Lower leg skin (tissue), 4 donors: ENCODE data around the gene NF2. TPM values are rescaled to one million over a fixed set of nuclear protein-coding genes. Genes with fewer than 3 reads are reported as not detected.

Experiments
- DNase-seq, 2 donors: peaks; one replicate each; pipeline ENCODE4 v3.0.0-alpha.2; 2019; ENCODE audit warnings: low spot score in 2 of 2
- H3K4me3 ChIP-seq: fragments of 200-600 bp; sonication (generic); 2 replicates; pipeline ENCODE4 v1.5.1; 2017; ENCODE audit warnings: mild to moderate bottlenecking, low read depth; ENCODE audit not compliant: poor library complexity, severe bottlenecking
- CTCF ChIP-seq, 3 donors: fragments of 450-650 bp; IDR thresholded peaks; one replicate each; pipeline ENCODE4 v1.5.1; 2016; ENCODE audit warnings: antibody characterized with exemption in 3 of 3, mild to moderate bottlenecking in 3 of 3, moderate library complexity in 2 of 3
- POLR2A ChIP-seq, 2 donors: fragments of 450-650 bp; IDR thresholded peaks; one replicate each; pipeline ENCODE4 v1.6.1; 2016 to 2017; ENCODE audit warnings: antibody characterized with exemption in 2 of 2, mild to moderate bottlenecking in 1 of 2, moderate library complexity in 1 of 2
- WGBS, 2 donors: methylation state at CpG; one replicate each; pipeline ENCODE4 v1.1.5; 2018; 5-methylcytosine and 5-hydroxymethylcytosine counted together
- intact Hi-C: fragments of 100-400 bp; cut with DNase I; formaldehyde crosslinking; loops from one replicate; pipeline ENCODE4 v1.15.0; 2023; ENCODE audit warnings: low total_unique reads
- total RNA-seq, 4 donors: library from RNA; depleted of rRNA; stranded (reverse); fragments of >200 nt; gene quantifications; one replicate each; pipeline ENCODE4 v1.1.0, GENCODE V29; 2016

The NF2 gene
- total RNA-seq, 4 donors from 2014 or later: 16.7 to 32.0 (median 25.2) TPM

- WGBS, 2 donors: 38 to 40% methylated on average over 20 to 24 of the region's 24 CpGs
- intact Hi-C loops: no loop called here
- H3K4me3 ChIP-seq: no peak overlapping the region
- TF ChIP-seq POLR2A (IDR thresholded peaks at IDR 0.05) (no peak), CTCF (IDR thresholded peaks at IDR 0.05) (no peak)
- no peak for DNase-seq
Measured at GRCh38 chr22:29718949-29719898, 115.8 kb downstream of the NF2 start.

- no peak for DNase-seq
- no peak within 1 kb of the TSS for H3K4me3 ChIP-seq
- WGBS, 2 donors: 1% methylated on average over 25 to 86 of the region's 115 CpGs
- TF ChIP-seq POLR2A (IDR thresholded peaks at IDR 0.05) (no peak), CTCF (IDR thresholded peaks at IDR 0.05) (no peak)
- intact Hi-C loops: no loop called here
Measured at GRCh38 chr22:29719899-29720645, 116.6 kb downstream of the NF2 start, which contains the start of gene CABP7. Gene CABP7 (plus strand): TSS chr22:29720003. CDS start chr22:29720425, 422 bp downstream.

GRCh38 chr22:29720811-29721323 is 117.4 kb downstream of the NF2 start:
- no peak overlapping the region for H3K4me3 ChIP-seq
- 9 to 13% methylated on average over 25 to 34 of the region's 53 CpGs for WGBS, 2 donors
- TF ChIP-seq CTCF (IDR thresholded peaks at IDR 0.05): no peak
- intact Hi-C loops: no loop called here
- no peak for DNase-seq

GRCh38 chr22:29722151-29722550 is 118.7 kb downstream of the NF2 start:
- DNase-seq: no peak
- TF ChIP-seq POLR2A (IDR thresholded peaks at IDR 0.05) (no peak), CTCF (IDR thresholded peaks at IDR 0.05) (no peak)
- H3K4me3 ChIP-seq: no peak overlapping the region
- WGBS, 2 donors: 72 to 89% methylated on average over 3 to 7 of the region's 7 CpGs
- intact Hi-C loops: no loop called here

DNA sequence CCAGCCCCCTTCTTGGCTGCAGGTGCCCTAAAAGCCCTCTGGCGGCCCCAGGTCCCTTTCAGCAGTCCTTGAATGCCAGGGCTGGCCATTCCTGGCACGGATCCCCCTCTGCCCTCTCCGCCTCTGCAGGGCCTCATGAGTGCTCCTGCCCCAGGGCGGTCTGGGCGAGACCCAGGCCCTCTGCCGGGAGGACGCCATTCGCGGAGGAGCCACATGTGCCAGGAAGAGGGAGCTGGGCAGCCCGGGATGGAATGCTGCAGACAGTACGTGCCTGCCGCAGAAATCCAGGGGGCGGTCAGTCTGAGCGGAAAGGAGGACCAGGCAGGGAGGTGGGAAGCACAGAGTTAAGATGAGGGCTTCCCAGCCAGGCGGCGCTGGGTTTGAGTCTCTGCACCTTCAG is 119.2 kb downstream of the NF2 start:
- no peak for DNase-seq
- intact Hi-C loops: no loop called here
- no peak overlapping the region for H3K4me3 ChIP-seq
- WGBS, 2 donors: 75 to 81% methylated on average over 15 to 16 of the region's 16 CpGs
- TF ChIP-seq POLR2A (IDR thresholded peaks at IDR 0.05) (no peak), CTCF (IDR thresholded peaks at IDR 0.05) (no peak)
